Measurements from ENCODE around the gene PGAM2. TPM values are rescaled to one million over a fixed set of nuclear protein-coding genes. Genes with fewer than 3 reads are reported as not detected.

Gene PGAM2
- total and polyA plus RNA-seq, 2 of the 13 experiments (the other 11 are each of a cell fraction or from before 2014, with no cell fraction given) = 0.22 TPM; not detected in 1

GRCh38 chr7:44071726-44072363 is 6.5 kb upstream of the PGAM2 start (continued):
- TF ChIP-seq KDM2A (CRISPR knock-in tag; IDR thresholded peaks at IDR 0.05; ENCODE audit: borderline replicate concordance, low read depth) (0 out of 2 replicates have a peak, but pooled peaks have one; percentile 51), ETV5 (CRISPR knock-in tag; IDR thresholded peaks at IDR 0.05; ENCODE audit: borderline replicate concordance) (peak; percentile 19; the same call in 1 of the 2 replicates), SMAD9 (CRISPR knock-in tag; IDR thresholded peaks at IDR 0.05) (no peak), HDAC1 (CRISPR knock-in tag; IDR thresholded peaks at IDR 0.05) (0 out of 2 replicates have a peak, but pooled peaks have one; percentile 16), BCL6 (CRISPR knock-in tag; IDR thresholded peaks at IDR 0.05) (peak; percentile 7; the same call in 1 of the 2 replicates), GABPA (IDR thresholded peaks at IDR 0.05; ENCODE audit: low read depth, low read length) (no peak), GABPA (CRISPR knock-in tag; IDR thresholded peaks at IDR 0.05; ENCODE audit: low read depth) (peak; percentile 55), TCF7L2 (IDR thresholded peaks at IDR 0.05; ENCODE audit: low read depth, low read length) (no peak), MEIS2 (CRISPR knock-in tag; IDR thresholded peaks at IDR 0.05) (no peak), ZBTB26 (CRISPR knock-in tag; IDR thresholded peaks at IDR 0.05; ENCODE audit: borderline replicate concordance) (no peak), DMAP1 (CRISPR knock-in tag; IDR thresholded peaks at IDR 0.05) (0 out of 2 replicates have a peak, but pooled peaks have one; percentile 5), NCOA2 (CRISPR knock-in tag; IDR thresholded peaks at IDR 0.05) (no peak), KLF13 (CRISPR knock-in tag; IDR thresholded peaks at IDR 0.05) (no peak), PBX2 (CRISPR knock-in tag; IDR thresholded peaks at IDR 0.05) (no peak), SMC3 (IDR thresholded peaks at IDR 0.05; ENCODE audit: low read length) (peak; percentile 49; the same call in 1 of the 2 replicates), NRL (CRISPR knock-in tag; IDR thresholded peaks at IDR 0.05; ENCODE audit: borderline replicate concordance) (no peak), MZF1 (CRISPR knock-in tag; IDR thresholded peaks at IDR 0.05; ENCODE audit: borderline replicate concordance) (no peak), CTCF (CRISPR knock-in tag; IDR thresholded peaks at IDR 0.05) (peak; percentile 63), SOX13 (IDR thresholded peaks at IDR 0.05) (peak; percentile 34; the same call in 1 of the 2 replicates), SOX13 (CRISPR knock-in tag; conservative IDR thresholded peaks at IDR 0.05 in 1 of 2, IDR thresholded peaks at IDR 0.05 in 1 of 2) (peak in 1 of 2 experiments; percentile 57; a peak in 1 of 4 replicates), KDM1A (CRISPR knock-in tag; IDR thresholded peaks at IDR 0.05) (no peak), MAZ (IDR thresholded peaks at IDR 0.05; ENCODE audit: borderline replicate concordance, low read depth, low read length) (no peak), MAZ (CRISPR knock-in tag; IDR thresholded peaks at IDR 0.05; ENCODE audit: low read depth) (no peak), KDM5A (IDR thresholded peaks at IDR 0.05; ENCODE audit: borderline replicate concordance, low read length) (no peak)

Data from HepG2 (cell line).